Measurements from ENCODE around the gene CHD1. TPM values are rescaled to one million over a fixed set of nuclear protein-coding genes. Genes with fewer than 3 reads are reported as not detected.

CHD1 gene
- total and polyA plus RNA-seq, 2 donors (not counting 3 experiments of a cell fraction or from before 2014, with no cell fraction given) = 16.2 to 48.9 TPM

GRCh38 chr5:98827161-98827560, 101.6 kb downstream of the CHD1 start:
- no peaks in the 10 kb centered on the region for H3K79me2 ChIP-seq (ENCODE audit: control insufficient read depth, insufficient read depth, low read length)
- FAIRE-seq (no peak), DNase-seq (ENCODE audit: low read depth, low spot score) (peak; percentile 49)
- ChIA-PET CTCF (interaction anchor here (1.4 to 4.4 kb wide), 2 partner anchors 9 to 1596 kb away, joined by 5 to 22 read pairs; no protein-coding TSS in a partner anchor), POLR2A (no interaction called here)
- no peak overlapping the region for H3K4me2 ChIP-seq (ENCODE audit: insufficient read depth, low read length)
- H3K27me3 ChIP-seq (ENCODE audit: control insufficient read depth in 2 of 2, insufficient read depth in 2 of 2, low read length in 2 of 2) = no peaks in the 10 kb centered on the region
- H3K9me1 ChIP-seq (replicated peaks; ENCODE audit: control insufficient read depth, extremely low read depth, insufficient read depth, low read length) = no peaks in the 10 kb centered on the region
- H3K4me3 ChIP-seq (replicated peaks in 1 of 3; ENCODE audit: insufficient read depth in 1 of 3, low read depth in 1 of 3, low read length in 3 of 3) = no peak overlapping the region
- TF ChIP-seq MYC (IDR thresholded peaks at IDR 0.05; ENCODE audit: low read depth, low read length) = no peak
- peak; percentile 12 to 31 for TF ChIP-seq CTCF (IDR thresholded peaks at IDR 0.05; ENCODE audit: extremely low read depth in 1 of 2, insufficient read depth in 1 of 2, low read depth in 1 of 2, low read length in 2 of 2)
- H4K20me1 ChIP-seq (replicated peaks; ENCODE audit: control insufficient read depth, extremely low read depth, insufficient read depth, low read length) = no peaks in the 10 kb centered on the region
- dilution Hi-C loops (cut with MboI; ENCODE audit: extremely low pct_ligation_motif_present, low sequenced_read_pairs) = no loop called here
- H2AFZ ChIP-seq (ENCODE audit: low read depth, low read length) = no peak overlapping the region
- H3K36me3 ChIP-seq (ENCODE audit: control insufficient read depth in 2 of 2, extremely low read depth in 1 of 2, insufficient read depth in 2 of 2, low read length in 2 of 2) = no peaks in the 10 kb centered on the region
- no peaks in the 10 kb centered on the region for H3K9me3 ChIP-seq (replicated peaks; ENCODE audit: control insufficient read depth, insufficient read depth, low read length)
- intact Hi-C loops (cut with micrococcal nuclease) = loop anchor here (1.0 to 2.0 kb wide), 4 partner anchors 58 to 1644 kb away; partner anchors contain the start of gene RIOK2
- BruUV-seq (replicated peaks) = no TSS peak
- H3K9ac ChIP-seq (replicated peaks; ENCODE audit: extremely low read depth, insufficient read depth, low read length) = no peak overlapping the region
- no peak overlapping the region for H3K27ac ChIP-seq (ENCODE audit: insufficient read depth, low read depth, low read length)
- no peaks in the 10 kb centered on the region for H3K4me1 ChIP-seq (ENCODE audit: control insufficient read depth, extremely low read depth, insufficient read depth, low read length)

GRCh38 chr5:98825582-98826375, 103.0 kb downstream of the CHD1 start:
- no peaks in the 10 kb centered on the region for H3K79me2 ChIP-seq (ENCODE audit: control insufficient read depth, insufficient read depth, low read length)
- H3K4me3 ChIP-seq (replicated peaks in 1 of 3; ENCODE audit: insufficient read depth in 1 of 3, low read depth in 1 of 3, low read length in 3 of 3) = no peak overlapping the region
- H3K9me3 ChIP-seq (replicated peaks; ENCODE audit: control insufficient read depth, insufficient read depth, low read length) = no peaks in the 10 kb centered on the region
- H3K27me3 ChIP-seq (ENCODE audit: control insufficient read depth in 2 of 2, insufficient read depth in 2 of 2, low read length in 2 of 2) = no peaks in the 10 kb centered on the region
- CTCF ChIA-PET = interaction anchor here (1.1 to 4.4 kb wide), 3 partner anchors 54 to 1828 kb away, joined by 3 to 22 read pairs (median 3); no protein-coding TSS in a partner anchor
- no peaks in the 10 kb centered on the region for H4K20me1 ChIP-seq (replicated peaks; ENCODE audit: control insufficient read depth, extremely low read depth, insufficient read depth, low read length)
- H3K9ac ChIP-seq (replicated peaks; ENCODE audit: extremely low read depth, insufficient read depth, low read length) = no peak overlapping the region
- no peak overlapping the region for H3K27ac ChIP-seq (ENCODE audit: insufficient read depth, low read depth, low read length)
- POLR2A ChIA-PET = no interaction called here
- intact Hi-C loops (cut with micrococcal nuclease) (loop anchor here (2.0 kb wide), 3 partner anchors 57 to 1663 kb away; partner anchors contain the start of gene RIOK2), dilution Hi-C loops (cut with MboI; ENCODE audit: extremely low pct_ligation_motif_present, low sequenced_read_pairs) (no loop called here)
- no TSS peak for BruUV-seq (replicated peaks)
- no peak overlapping the region for H2AFZ ChIP-seq (ENCODE audit: low read depth, low read length)
- no peak overlapping the region for H3K4me2 ChIP-seq (ENCODE audit: insufficient read depth, low read length)
- H3K9me1 ChIP-seq (replicated peaks; ENCODE audit: control insufficient read depth, extremely low read depth, insufficient read depth, low read length) = no peaks in the 10 kb centered on the region
- FAIRE-seq (no peak), DNase-seq (ENCODE audit: low read depth, low spot score) (no peak)
- H3K36me3 ChIP-seq (ENCODE audit: control insufficient read depth in 2 of 2, extremely low read depth in 1 of 2, insufficient read depth in 2 of 2, low read length in 2 of 2) = no peaks in the 10 kb centered on the region
- no peaks in the 10 kb centered on the region for H3K4me1 ChIP-seq (ENCODE audit: control insufficient read depth, extremely low read depth, insufficient read depth, low read length)
- no peak for TF ChIP-seq POLR2A (IDR thresholded peaks at IDR 0.05; ENCODE audit: low read depth, low read length)
- no peak for TF ChIP-seq CTCF (IDR thresholded peaks at IDR 0.05; ENCODE audit: extremely low read depth in 1 of 2, insufficient read depth in 1 of 2, low read depth in 1 of 2, low read length in 2 of 2)
- TF ChIP-seq, protein P1, sequence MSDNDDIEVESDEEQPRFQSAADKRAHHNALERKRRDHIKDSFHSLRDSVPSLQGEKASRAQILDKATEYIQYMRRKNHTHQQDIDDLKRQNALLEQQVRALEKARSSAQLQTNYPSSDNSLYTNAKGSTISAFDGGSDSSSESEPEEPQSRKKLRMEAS (IDR thresholded peaks at IDR 0.05; ENCODE audit: insufficient read depth, insufficient read length) = no peak
- no peak for TF ChIP-seq GATA2 (IDR thresholded peaks at IDR 0.05; ENCODE audit: insufficient read depth, insufficient read length, low read depth, low read length)
- no peak for TF ChIP-seq EZH2 (IDR thresholded peaks at IDR 0.05; ENCODE audit: borderline replicate concordance, low read depth, low read length, severe bottlenecking)
- no peak for TF ChIP-seq POLR2AphosphoS5 (IDR thresholded peaks at IDR 0.05; ENCODE audit: insufficient read depth, low read depth, low read length)
- no peak for TF ChIP-seq JUN (IDR thresholded peaks at IDR 0.05; ENCODE audit: borderline replicate concordance, insufficient read depth, insufficient read length, low read depth)
- no peak for TF ChIP-seq MYC (IDR thresholded peaks at IDR 0.05; ENCODE audit: low read depth, low read length)
- TF ChIP-seq FOS (IDR thresholded peaks at IDR 0.05; ENCODE audit: borderline replicate concordance, insufficient read depth, low read length) = no peak

All from endothelial cell of umbilical vein (primary cell).